Activated B cell treated with CpG ODN at 0.5 μM for 24 hours (primary cell): ENCODE data around the gene FCN1. TPM values are rescaled to one million over a fixed set of nuclear protein-coding genes. Genes with fewer than 3 reads are reported as not detected.

Source experiments
- ATAC-seq: fragments of 200-7000 bp; cut with Tn5 transposase; one replicate; pipeline ENCODE4 v1.10.0; 2021; ENCODE audit warnings: low read depth, mild to moderate bottlenecking, moderate library complexity
- CTCF ChIA-PET: fragments of 350-600 bp; sonication (Branson Sonifier 250); formaldehyde crosslinking; loops from one replicate; lab custom pipeline; 2021; ENCODE audit warnings: antibody characterized with exemption; lab: Charles Lee
- POLR2A ChIA-PET: fragments of 350-600 bp; sonication (Branson Sonifier 250); formaldehyde crosslinking; loops from one replicate; lab custom pipeline; 2021; ENCODE audit warnings: antibody characterized with exemption; lab: Charles Lee
- DNase-seq: peaks from one replicate; pipeline ENCODE4 v3.0.0; 2022
- H3K27ac Mint-ChIP-seq: one replicate; pipeline ENCODE4 v1.8.0; 2020; ENCODE audit warnings: mixed read lengths
- H3K27me3 Mint-ChIP-seq: one replicate; pipeline ENCODE4 v1.8.0; 2021; ENCODE audit warnings: mixed read lengths
- H3K36me3 Mint-ChIP-seq: one replicate; pipeline ENCODE4 v1.8.0; 2021; ENCODE audit warnings: low read depth, mixed read lengths
- H3K4me1 Mint-ChIP-seq: one replicate; pipeline ENCODE4 v1.8.0; 2021; ENCODE audit warnings: mixed read lengths
- H3K4me3 Mint-ChIP-seq: one replicate; pipeline ENCODE4 v1.8.0; 2020; ENCODE audit warnings: mild to moderate bottlenecking, mixed read lengths
- H3K9me3 Mint-ChIP-seq: one replicate; pipeline ENCODE4 v1.8.0; 2020; ENCODE audit warnings: mixed read lengths
- intact Hi-C: fragments of 100-400 bp; cut with micrococcal nuclease; formaldehyde crosslinking; loops from one replicate; pipeline ENCODE4 v1.15.1; 2024
- total RNA-seq: library from RNA; stranded (reverse); gene quantifications from 2 replicates; pipeline ENCODE4 v1.2.3, GENCODE V29; 2022
- TF ChIP-seq, protein P1 (sequence below): fragments of 200-600 bp; IDR thresholded peaks from one replicate; pipeline ENCODE4 v1.8.0; 2022; ENCODE audit warnings: antibody characterized with exemption, mild to moderate bottlenecking

Gene FCN1
- total RNA-seq, 1 donor from 2014 or later = 0.44 TPM

DNA sequence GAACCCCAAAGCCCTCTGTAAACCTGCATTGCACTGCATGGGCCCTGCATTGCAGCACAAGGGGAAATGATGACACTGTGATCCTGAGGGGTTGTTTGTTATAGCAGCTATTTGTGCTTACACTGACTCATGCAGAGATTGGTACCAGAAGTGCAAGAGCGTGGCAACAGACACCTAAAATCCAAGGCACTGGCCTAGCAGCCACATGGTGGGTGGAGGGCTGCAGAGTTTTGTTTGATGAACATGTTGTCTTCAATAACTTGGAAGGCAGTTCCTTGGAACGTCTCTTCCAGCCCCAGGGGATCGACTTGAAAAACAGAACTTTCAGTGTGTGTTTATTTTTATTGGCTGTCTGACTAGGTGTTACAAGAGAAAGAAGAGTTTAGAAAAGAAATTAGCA is 22.6 kb downstream of the FCN1 start:
- Mint-ChIP-seq H3K27me3 (peaks cover 4% of the 10 kb centered on the region), H3K4me3 (no peak overlapping the region), H3K4me1 (no peaks in the 10 kb centered on the region), H3K36me3 (peaks cover 1% of the 10 kb centered on the region), H3K9me3 (peaks cover 8% of the 10 kb centered on the region), H3K27ac (no peak overlapping the region)
- CTCF ChIA-PET = no interaction called here
- TF ChIP-seq, protein P1, sequence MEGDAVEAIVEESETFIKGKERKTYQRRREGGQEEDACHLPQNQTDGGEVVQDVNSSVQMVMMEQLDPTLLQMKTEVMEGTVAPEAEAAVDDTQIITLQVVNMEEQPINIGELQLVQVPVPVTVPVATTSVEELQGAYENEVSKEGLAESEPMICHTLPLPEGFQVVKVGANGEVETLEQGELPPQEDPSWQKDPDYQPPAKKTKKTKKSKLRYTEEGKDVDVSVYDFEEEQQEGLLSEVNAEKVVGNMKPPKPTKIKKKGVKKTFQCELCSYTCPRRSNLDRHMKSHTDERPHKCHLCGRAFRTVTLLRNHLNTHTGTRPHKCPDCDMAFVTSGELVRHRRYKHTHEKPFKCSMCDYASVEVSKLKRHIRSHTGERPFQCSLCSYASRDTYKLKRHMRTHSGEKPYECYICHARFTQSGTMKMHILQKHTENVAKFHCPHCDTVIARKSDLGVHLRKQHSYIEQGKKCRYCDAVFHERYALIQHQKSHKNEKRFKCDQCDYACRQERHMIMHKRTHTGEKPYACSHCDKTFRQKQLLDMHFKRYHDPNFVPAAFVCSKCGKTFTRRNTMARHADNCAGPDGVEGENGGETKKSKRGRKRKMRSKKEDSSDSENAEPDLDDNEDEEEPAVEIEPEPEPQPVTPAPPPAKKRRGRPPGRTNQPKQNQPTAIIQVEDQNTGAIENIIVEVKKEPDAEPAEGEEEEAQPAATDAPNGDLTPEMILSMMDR = no peak
- ATAC-seq (no peak), DNase-seq (no peak)
- intact Hi-C loops = no loop called here
- POLR2A ChIA-PET = no interaction called here

GRCh38 chr9:134894136-134894860 is 23.4 kb downstream of the FCN1 start:
- H3K36me3 Mint-ChIP-seq = peaks cover 1% of the 10 kb centered on the region
- TF ChIP-seq, protein P1 = no peak
- intact Hi-C loops = no loop called here
- peaks cover 6% of the 10 kb centered on the region for H3K9me3 Mint-ChIP-seq
- no peak for DNase-seq
- ChIA-PET POLR2A (interaction anchor here (0.6 kb wide), 1 partner anchor 45 kb away, joined by 3 read pairs; no protein-coding TSS in a partner anchor), CTCF (no interaction called here)
- peaks cover 7% of the 10 kb centered on the region for H3K27me3 Mint-ChIP-seq
- H3K27ac Mint-ChIP-seq = no peak overlapping the region
- peaks cover 3% of the 10 kb centered on the region for H3K4me1 Mint-ChIP-seq
- no peak overlapping the region for H3K4me3 Mint-ChIP-seq
- no peak for ATAC-seq

- intact Hi-C loops = no loop called here
Measured at GRCh38 chr9:134892820-134893420, 24.8 kb downstream of the FCN1 start.

GRCh38 chr9:134892221-134892620 is 25.5 kb downstream of the FCN1 start:
- CTCF ChIA-PET = no interaction called here
- POLR2A ChIA-PET = no interaction called here
- Mint-ChIP-seq H3K4me1 (peaks cover 3% of the 10 kb centered on the region), H3K9me3 (no peaks in the 10 kb centered on the region), H3K27ac (no peak overlapping the region), H3K27me3 (peaks cover 10% of the 10 kb centered on the region), H3K36me3 (no peaks in the 10 kb centered on the region), H3K4me3 (no peak overlapping the region)
- intact Hi-C loops = no loop called here
- no peak for ATAC-seq
- TF ChIP-seq, protein P1 = no peak
- no peak for DNase-seq

More at GRCh38 chr9:134892820-134893420, 24.8 kb downstream of the FCN1 start:
- TF ChIP-seq, protein P1 = no peak
- POLR2A ChIA-PET = no interaction called here
- H3K4me1 Mint-ChIP-seq = peaks cover 3% of the 10 kb centered on the region
- peaks cover 8% of the 10 kb centered on the region for H3K27me3 Mint-ChIP-seq
- H3K4me3 Mint-ChIP-seq = no peak overlapping the region
- no peak for ATAC-seq
- CTCF ChIA-PET = no interaction called here
- no peaks in the 10 kb centered on the region for H3K36me3 Mint-ChIP-seq
- no peak overlapping the region for H3K27ac Mint-ChIP-seq
- no peaks in the 10 kb centered on the region for H3K9me3 Mint-ChIP-seq
- no peak for DNase-seq

- Mint-ChIP-seq H3K27ac (no peak overlapping the region), H3K36me3 (no peaks in the 10 kb centered on the region), H3K9me3 (no peaks in the 10 kb centered on the region), H3K4me1 (peaks cover 3% of the 10 kb centered on the region), H3K27me3 (peaks cover 13% of the 10 kb centered on the region), H3K4me3 (no peak overlapping the region)
- intact Hi-C loops = no loop called here
- ChIA-PET POLR2A (no interaction called here), CTCF (no interaction called here)
- TF ChIP-seq, protein P1 = no peak
- DNase-seq (no peak), ATAC-seq (no peak)
Measured at GRCh38 chr9:134891713-134892112, 26.0 kb downstream of the FCN1 start.
